Astrocyte of the spinal cord (primary cell): ENCODE measurements around the gene FAM193A.
"Not testable (repeated sequence)": the region's sequence is repeated elsewhere in the genome, so short reads cannot be mapped to it uniquely, and the experiment has no call there.

Experiments
- DNase-seq: peaks from one replicate; pipeline ENCODE4 v3.0.0; 2011; ENCODE audit warnings: low read depth, low spot score
- H3K4me3 ChIP-seq: 2 replicates; pipeline ENCODE4 v1.5.1; 2011; ENCODE audit warnings: low read depth, mild to moderate bottlenecking, low read length, moderate library complexity
- CTCF ChIP-seq: IDR thresholded peaks from 2 replicates; pipeline ENCODE4 v1.5.1; 2012; ENCODE audit warnings: low read depth, mild to moderate bottlenecking, low read length, inconsistent platforms
- in situ Hi-C: cut with HindIII; loops from 2 replicates; pipeline ENCODE4 v1.10.0; 2017; ENCODE audit warnings: low sequenced_read_pairs

The FAM193A gene

GRCh38 chr4:2607822-2608221, 71.4 kb downstream of the FAM193A start:
- in situ Hi-C loops = no loop called here
- TF ChIP-seq CTCF = no peak
- no peak for DNase-seq
- no peak overlapping the region for H3K4me3 ChIP-seq

- no peak for TF ChIP-seq CTCF
- in situ Hi-C loops = no loop called here
- no peak for DNase-seq
- no peak overlapping the region for H3K4me3 ChIP-seq
These were observed 71.8 kb downstream of the FAM193A start for GRCh38 chr4:2608291-2608690.

- in situ Hi-C loops = no loop called here
- no peak overlapping the region for H3K4me3 ChIP-seq
- no peak for DNase-seq
- no peak for TF ChIP-seq CTCF
These were observed 79.4 kb downstream of the FAM193A start for GRCh38 chr4:2615821-2616220.

- no peak for TF ChIP-seq CTCF
- no peak for DNase-seq
- H3K4me3 ChIP-seq = no peak overlapping the region
- in situ Hi-C loops = no loop called here
These were observed 81.5 kb downstream of the FAM193A start for GRCh38 chr4:2617955-2618354.

GRCh38 chr4:2618729-2619128, 82.3 kb downstream of the FAM193A start:
- DNase-seq, in situ Hi-C loops, H3K4me3 ChIP-seq: not testable (repeated sequence)

GRCh38 chr4:2619459-2619858, 83.0 kb downstream of the FAM193A start:
- in situ Hi-C loops = no loop called here
- no peak overlapping the region for H3K4me3 ChIP-seq
- TF ChIP-seq CTCF = no peak
- no peak for DNase-seq

- no peak for DNase-seq
- H3K4me3 ChIP-seq = no peak overlapping the region
- TF ChIP-seq CTCF = no peak
- in situ Hi-C loops = no loop called here
These were observed 85.0 kb downstream of the FAM193A start for GRCh38 chr4:2621419-2621818.
